ENCODE measurements around the gene SECISBP2L.

The SECISBP2L gene

GRCh38 chr15:48967336-48967735, 78.9 kb downstream of the SECISBP2L start:
- no peak for ATAC-seq
- TF ChIP-seq TSHZ2 (CRISPR knock-in tag; IDR thresholded peaks at IDR 0.05) (no peak), ZNF70 (CRISPR knock-in tag; IDR thresholded peaks at IDR 0.05) (no peak), ZFP3 (CRISPR knock-in tag; IDR thresholded peaks at IDR 0.05) (no peak), CSDC2 (CRISPR knock-in tag; IDR thresholded peaks at IDR 0.05) (no peak)

DNA sequence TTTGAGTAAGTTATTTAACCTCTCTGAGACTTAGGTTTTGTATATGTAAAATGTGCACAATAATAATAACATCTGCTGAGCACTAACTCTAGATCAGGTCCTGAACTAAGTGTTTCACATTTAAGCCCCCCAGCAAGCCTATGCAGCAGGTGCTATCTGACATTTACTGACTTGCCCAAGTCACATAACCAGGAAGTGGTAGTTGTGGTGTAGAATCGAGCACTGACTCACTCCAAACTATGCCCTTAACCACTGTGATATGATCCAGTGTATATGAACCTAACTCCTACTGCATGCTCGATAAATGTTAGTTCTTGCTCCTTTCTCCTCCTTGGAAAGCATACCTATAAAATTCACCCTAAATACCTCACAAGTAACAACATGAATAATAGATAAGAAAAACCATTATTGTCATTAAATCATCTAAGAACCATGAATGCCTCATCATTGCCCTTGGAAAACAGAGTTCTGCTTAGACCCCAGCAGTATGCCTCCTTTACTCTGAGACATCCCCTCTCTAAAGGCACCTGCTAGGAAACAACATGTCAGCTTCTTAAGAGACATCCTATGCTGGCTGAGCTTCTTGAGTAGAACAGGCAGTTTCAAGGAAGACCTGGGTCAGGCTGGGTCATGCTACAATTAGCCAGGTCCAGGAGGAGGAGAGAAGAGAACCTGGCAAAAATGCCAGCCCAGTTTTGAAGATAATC, 79.5 kb downstream of the SECISBP2L start:
- TF ChIP-seq PATZ1 (CRISPR knock-in tag; IDR thresholded peaks at IDR 0.05; ENCODE audit: borderline replicate concordance) (no peak), POU6F1 (CRISPR knock-in tag; IDR thresholded peaks at IDR 0.05; ENCODE audit: borderline replicate concordance, low read depth) (no peak), RARB (CRISPR knock-in tag; IDR thresholded peaks at IDR 0.05) (no peak), ZFP3 (CRISPR knock-in tag; IDR thresholded peaks at IDR 0.05) (no peak), ESRRG (CRISPR knock-in tag; IDR thresholded peaks at IDR 0.05) (no peak), ARNTL (CRISPR knock-in tag; IDR thresholded peaks at IDR 0.05; ENCODE audit: borderline replicate concordance, low read depth) (no peak)
- no peak for ATAC-seq

DNA sequence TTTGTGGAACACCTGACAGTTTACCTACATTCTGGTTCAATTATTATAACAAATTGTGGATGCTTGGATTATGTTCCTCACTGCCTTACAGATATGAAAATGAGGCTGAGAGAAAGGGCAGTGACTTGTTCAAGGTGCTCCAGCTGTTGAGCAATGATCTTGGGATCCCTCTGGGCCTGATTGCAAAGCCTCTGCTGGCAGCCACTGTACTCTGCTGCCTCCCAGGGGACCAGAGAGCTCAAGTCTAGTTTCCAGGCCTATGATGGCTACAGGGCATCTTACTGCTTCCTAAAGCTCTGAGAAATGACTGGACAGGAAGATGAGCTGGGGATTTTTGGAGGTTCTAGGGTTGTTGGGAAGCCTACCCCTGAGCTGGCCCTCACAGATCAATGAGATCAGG, 80.3 kb downstream of the SECISBP2L start:
- no peak for ATAC-seq
- TF ChIP-seq TCF4 (CRISPR knock-in tag; IDR thresholded peaks at IDR 0.05; ENCODE audit: borderline replicate concordance) = no peak
- no peak for TF ChIP-seq SNAI2 (CRISPR knock-in tag; IDR thresholded peaks at IDR 0.05)
- TF ChIP-seq PATZ1 (CRISPR knock-in tag; IDR thresholded peaks at IDR 0.05; ENCODE audit: borderline replicate concordance) = no peak
- TF ChIP-seq ZNF70 (CRISPR knock-in tag; IDR thresholded peaks at IDR 0.05) = no peak
- no peak for TF ChIP-seq ZFP3 (CRISPR knock-in tag; IDR thresholded peaks at IDR 0.05)

DNA sequence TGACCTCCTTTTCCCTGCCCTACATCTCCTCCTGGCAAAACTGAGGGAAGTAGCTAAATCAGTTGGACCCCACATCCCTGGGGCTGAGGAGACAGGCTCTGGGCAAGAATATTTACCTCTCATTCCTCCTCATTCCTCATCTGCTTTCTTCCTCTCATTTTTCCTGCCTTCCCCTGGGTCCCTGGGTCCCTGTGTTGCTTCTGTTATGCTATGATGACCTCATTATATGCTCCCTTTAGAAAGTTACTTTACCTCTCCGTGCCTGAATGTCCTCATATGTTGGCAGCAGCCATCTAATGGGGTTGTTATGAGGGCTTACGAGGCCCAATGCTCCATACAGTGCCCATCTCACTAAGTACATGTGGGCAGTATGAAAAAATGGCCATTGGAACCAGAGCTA, 81.3 kb downstream of the SECISBP2L start:
- no peak for ATAC-seq
- TF ChIP-seq OSR1 (CRISPR knock-in tag; IDR thresholded peaks at IDR 0.05) (no peak), CSDC2 (CRISPR knock-in tag; IDR thresholded peaks at IDR 0.05) (no peak), TOX (CRISPR knock-in tag; IDR thresholded peaks at IDR 0.05; ENCODE audit: borderline replicate concordance) (no peak), ISL1 (CRISPR knock-in tag; IDR thresholded peaks at IDR 0.05) (no peak), ZFP30 (CRISPR knock-in tag; IDR thresholded peaks at IDR 0.05) (no peak), ZNF70 (CRISPR knock-in tag; IDR thresholded peaks at IDR 0.05) (no peak), RARB (CRISPR knock-in tag; IDR thresholded peaks at IDR 0.05) (no peak), ZC3H10 (CRISPR knock-in tag; IDR thresholded peaks at IDR 0.05) (no peak), ZNF8 (CRISPR knock-in tag; IDR thresholded peaks at IDR 0.05) (no peak), TSHZ2 (CRISPR knock-in tag; IDR thresholded peaks at IDR 0.05) (no peak), GLIS3 (CRISPR knock-in tag; IDR thresholded peaks at IDR 0.05) (no peak), SNAI2 (CRISPR knock-in tag; IDR thresholded peaks at IDR 0.05) (no peak), POU6F1 (CRISPR knock-in tag; IDR thresholded peaks at IDR 0.05; ENCODE audit: borderline replicate concordance, low read depth) (no peak)
- TF ChIP-seq, protein P1, sequence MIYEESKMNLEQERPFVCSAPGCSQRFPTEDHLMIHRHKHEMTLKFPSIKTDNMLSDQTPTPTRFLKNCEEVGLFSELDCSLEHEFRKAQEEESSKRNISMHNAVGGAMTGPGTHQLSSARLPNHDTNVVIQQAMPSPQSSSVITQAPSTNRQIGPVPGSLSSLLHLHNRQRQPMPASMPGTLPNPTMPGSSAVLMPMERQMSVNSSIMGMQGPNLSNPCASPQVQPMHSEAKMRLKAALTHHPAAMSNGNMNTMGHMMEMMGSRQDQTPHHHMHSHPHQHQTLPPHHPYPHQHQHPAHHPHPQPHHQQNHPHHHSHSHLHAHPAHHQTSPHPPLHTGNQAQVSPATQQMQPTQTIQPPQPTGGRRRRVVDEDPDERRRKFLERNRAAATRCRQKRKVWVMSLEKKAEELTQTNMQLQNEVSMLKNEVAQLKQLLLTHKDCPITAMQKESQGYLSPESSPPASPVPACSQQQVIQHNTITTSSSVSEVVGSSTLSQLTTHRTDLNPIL (CRISPR knock-in tag; IDR thresholded peaks at IDR 0.05; ENCODE audit: low read depth) = no peak
